Measurements from ENCODE around the gene TULP1. TPM values are rescaled to one million over a fixed set of nuclear protein-coding genes. Genes with fewer than 3 reads are reported as not detected.

Gene TULP1
- not detected for polyA plus RNA-seq (2013, experiment 1 of 2)
- polyA plus RNA-seq (2013, experiment 2 of 2) = not detected

- Histone ChIP-seq H3K9me3 (ENCODE audit: control insufficient read depth, low read length) (no peaks in the 10 kb centered on the region), H3K36me3 (ENCODE audit: control insufficient read depth, insufficient read depth, low read length) (no peaks in the 10 kb centered on the region), H3K27ac (ENCODE audit: low read depth, low read length, severe bottlenecking) (no peak within 1 kb of the TSS), H3K4me3 (ENCODE audit: extremely low read depth, insufficient read depth, low read length, poor library complexity, severe bottlenecking) (no peak within 1 kb of the TSS), H3K4me1 (ENCODE audit: control insufficient read depth, insufficient read depth, low read length, poor library complexity, severe bottlenecking) (no peaks in the 10 kb centered on the region)
- WGBS, 2 experiments (ENCODE audit: insufficient coverage in 2 of 2) = 49 to 73% methylated on average over 3 to 4 of the region's 10 CpGs
Measured at GRCh38 chr6:35512740-35513139, at the start of gene TULP1. TULP1 (minus strand) TSS chr6:35512896; CDS start chr6:35512858, 38 bp downstream.

GRCh38 chr6:35562060-35562459, 49.4 kb upstream of the TULP1 start:
- Histone ChIP-seq H3K36me3 (ENCODE audit: control insufficient read depth, insufficient read depth, low read length) (no peaks in the 10 kb centered on the region), H3K4me1 (ENCODE audit: control insufficient read depth, insufficient read depth, low read length, poor library complexity, severe bottlenecking) (no peaks in the 10 kb centered on the region), H3K27ac (ENCODE audit: low read depth, low read length, severe bottlenecking) (no peak overlapping the region), H3K4me3 (ENCODE audit: extremely low read depth, insufficient read depth, low read length, poor library complexity, severe bottlenecking) (no peak overlapping the region), H3K9me3 (ENCODE audit: control insufficient read depth, low read length) (peaks cover 4% of the 10 kb centered on the region)
- WGBS, 2 experiments (ENCODE audit: insufficient coverage in 2 of 2) = 79 to 85% methylated on average over 7 to 8 of the region's 11 CpGs

GRCh38 chr6:35561113-35561512, 48.4 kb upstream of the TULP1 start:
- no peaks in the 10 kb centered on the region for H3K36me3 ChIP-seq (ENCODE audit: control insufficient read depth, insufficient read depth, low read length)
- no peaks in the 10 kb centered on the region for H3K4me1 ChIP-seq (ENCODE audit: control insufficient read depth, insufficient read depth, low read length, poor library complexity, severe bottlenecking)
- no peak overlapping the region for H3K27ac ChIP-seq (ENCODE audit: low read depth, low read length, severe bottlenecking)
- no peaks in the 10 kb centered on the region for H3K9me3 ChIP-seq (ENCODE audit: control insufficient read depth, low read length)
- no peak overlapping the region for H3K4me3 ChIP-seq (ENCODE audit: extremely low read depth, insufficient read depth, low read length, poor library complexity, severe bottlenecking)
- 80 to 96% methylated on average over 1 to 2 of the region's 5 CpGs for WGBS, 2 experiments (ENCODE audit: insufficient coverage in 2 of 2)

GRCh38 chr6:35558571-35558970, 45.9 kb upstream of the TULP1 start:
- 90 to 95% methylated on average over 10 of the region's 12 CpGs for WGBS, 2 experiments (ENCODE audit: insufficient coverage in 2 of 2)
- Histone ChIP-seq H3K4me1 (ENCODE audit: control insufficient read depth, insufficient read depth, low read length, poor library complexity, severe bottlenecking) (no peaks in the 10 kb centered on the region), H3K27ac (ENCODE audit: low read depth, low read length, severe bottlenecking) (no peak overlapping the region)

GRCh38 chr6:35557239-35557638, 44.5 kb upstream of the TULP1 start:
- Histone ChIP-seq H3K36me3 (ENCODE audit: control insufficient read depth, insufficient read depth, low read length) (no peaks in the 10 kb centered on the region), H3K4me3 (ENCODE audit: extremely low read depth, insufficient read depth, low read length, poor library complexity, severe bottlenecking) (no peak overlapping the region), H3K27ac (ENCODE audit: low read depth, low read length, severe bottlenecking) (no peak overlapping the region), H3K9me3 (ENCODE audit: control insufficient read depth, low read length) (no peaks in the 10 kb centered on the region), H3K4me1 (ENCODE audit: control insufficient read depth, insufficient read depth, low read length, poor library complexity, severe bottlenecking) (no peaks in the 10 kb centered on the region)
- 82 to 87% methylated on average over 6 of the region's 6 CpGs for WGBS, 2 experiments (ENCODE audit: insufficient coverage in 2 of 2)

More at GRCh38 chr6:35558571-35558970, 45.9 kb upstream of the TULP1 start:
- H3K36me3 ChIP-seq (ENCODE audit: control insufficient read depth, insufficient read depth, low read length) = no peaks in the 10 kb centered on the region
- H3K9me3 ChIP-seq (ENCODE audit: control insufficient read depth, low read length) = no peaks in the 10 kb centered on the region
- H3K4me3 ChIP-seq (ENCODE audit: extremely low read depth, insufficient read depth, low read length, poor library complexity, severe bottlenecking) = no peak overlapping the region

- no peak overlapping the region for H3K27ac ChIP-seq (ENCODE audit: low read depth, low read length, severe bottlenecking)
- H3K9me3 ChIP-seq (ENCODE audit: control insufficient read depth, low read length) = no peaks in the 10 kb centered on the region
- 96 to 100% methylated on average over 1 to 4 of the region's 4 CpGs for WGBS, 2 experiments (ENCODE audit: insufficient coverage in 2 of 2)
- no peaks in the 10 kb centered on the region for H3K4me1 ChIP-seq (ENCODE audit: control insufficient read depth, insufficient read depth, low read length, poor library complexity, severe bottlenecking)
- no peaks in the 10 kb centered on the region for H3K36me3 ChIP-seq (ENCODE audit: control insufficient read depth, insufficient read depth, low read length)
- no peak overlapping the region for H3K4me3 ChIP-seq (ENCODE audit: extremely low read depth, insufficient read depth, low read length, poor library complexity, severe bottlenecking)
Measured at GRCh38 chr6:35554811-35555210, 42.1 kb upstream of the TULP1 start.

- WGBS, 2 experiments (ENCODE audit: insufficient coverage in 2 of 2) = 93 to 100% methylated on average over 5 of the region's 6 CpGs
- no peak overlapping the region for H3K4me3 ChIP-seq (ENCODE audit: extremely low read depth, insufficient read depth, low read length, poor library complexity, severe bottlenecking)
- H3K27ac ChIP-seq (ENCODE audit: low read depth, low read length, severe bottlenecking) = no peak overlapping the region
- no peaks in the 10 kb centered on the region for H3K9me3 ChIP-seq (ENCODE audit: control insufficient read depth, low read length)
- no peaks in the 10 kb centered on the region for H3K36me3 ChIP-seq (ENCODE audit: control insufficient read depth, insufficient read depth, low read length)
- no peaks in the 10 kb centered on the region for H3K4me1 ChIP-seq (ENCODE audit: control insufficient read depth, insufficient read depth, low read length, poor library complexity, severe bottlenecking)
Measured at GRCh38 chr6:35553315-35553714, 40.6 kb upstream of the TULP1 start.

GRCh38 chr6:35552285-35552917, 39.7 kb upstream of the TULP1 start:
- 100% methylated on average over 1 of the region's 5 CpGs; no CpG with 5 or more reads in 1 of the 2 experiments for WGBS, 2 experiments (ENCODE audit: insufficient coverage in 2 of 2)
- Histone ChIP-seq H3K4me3 (ENCODE audit: extremely low read depth, insufficient read depth, low read length, poor library complexity, severe bottlenecking) (no peak overlapping the region), H3K4me1 (ENCODE audit: control insufficient read depth, insufficient read depth, low read length, poor library complexity, severe bottlenecking) (peaks cover 2% of the 10 kb centered on the region), H3K9me3 (ENCODE audit: control insufficient read depth, low read length) (no peaks in the 10 kb centered on the region), H3K27ac (ENCODE audit: low read depth, low read length, severe bottlenecking) (no peak overlapping the region), H3K36me3 (ENCODE audit: control insufficient read depth, insufficient read depth, low read length) (no peaks in the 10 kb centered on the region)

- Histone ChIP-seq H3K27ac (ENCODE audit: low read depth, low read length, severe bottlenecking) (no peak overlapping the region), H3K4me1 (ENCODE audit: control insufficient read depth, insufficient read depth, low read length, poor library complexity, severe bottlenecking) (peaks cover 4% of the 10 kb centered on the region), H3K4me3 (ENCODE audit: extremely low read depth, insufficient read depth, low read length, poor library complexity, severe bottlenecking) (no peak overlapping the region), H3K9me3 (ENCODE audit: control insufficient read depth, low read length) (no peaks in the 10 kb centered on the region), H3K36me3 (ENCODE audit: control insufficient read depth, insufficient read depth, low read length) (no peaks in the 10 kb centered on the region)
- whole genome bisulfite sequencing, 2 experiments (ENCODE audit: insufficient coverage in 2 of 2) = no CpG with 5 or more reads among the region's 1 CpG
Measured at GRCh38 chr6:35550437-35550836, 37.7 kb upstream of the TULP1 start.

GRCh38 chr6:35547676-35548075, 35.0 kb upstream of the TULP1 start:
- peak overlapping the region; percentile 26 for H3K27ac ChIP-seq (ENCODE audit: low read depth, low read length, severe bottlenecking)
- H3K4me3 ChIP-seq (ENCODE audit: extremely low read depth, insufficient read depth, low read length, poor library complexity, severe bottlenecking) = no peak overlapping the region
- peaks cover 15% of the 10 kb centered on the region for H3K4me1 ChIP-seq (ENCODE audit: control insufficient read depth, insufficient read depth, low read length, poor library complexity, severe bottlenecking)
- no peaks in the 10 kb centered on the region for H3K9me3 ChIP-seq (ENCODE audit: control insufficient read depth, low read length)
- 90 to 97% methylated on average over 6 of the region's 6 CpGs for WGBS, 2 experiments (ENCODE audit: insufficient coverage in 2 of 2)
- H3K36me3 ChIP-seq (ENCODE audit: control insufficient read depth, insufficient read depth, low read length) = no peaks in the 10 kb centered on the region

GRCh38 chr6:35544769-35545361, 32.2 kb upstream of the TULP1 start:
- H3K4me3 ChIP-seq (ENCODE audit: extremely low read depth, insufficient read depth, low read length, poor library complexity, severe bottlenecking) = no peak overlapping the region
- H3K9me3 ChIP-seq (ENCODE audit: control insufficient read depth, low read length) = no peaks in the 10 kb centered on the region
- H3K4me1 ChIP-seq (ENCODE audit: control insufficient read depth, insufficient read depth, low read length, poor library complexity, severe bottlenecking) = peaks cover 15% of the 10 kb centered on the region
- H3K27ac ChIP-seq (ENCODE audit: low read depth, low read length, severe bottlenecking) = no peak overlapping the region
- 77 to 82% methylated on average over 8 to 11 of the region's 13 CpGs for WGBS, 2 experiments (ENCODE audit: insufficient coverage in 2 of 2)
- H3K36me3 ChIP-seq (ENCODE audit: control insufficient read depth, insufficient read depth, low read length) = no peaks in the 10 kb centered on the region

Data from mesodermal cell (in vitro differentiated cells).